NCI-H2107 treated with DMSO at 0.1 percent for 48 hours (cell line): ENCODE data around the gene FADS1.

Experiments used
- DNase-seq: peaks from one replicate; lab custom pipeline; 2025; ENCODE audit not compliant: unreplicated experiment; lab: John Stamatoyannopoulos, UW

The FADS1 gene

DNA sequence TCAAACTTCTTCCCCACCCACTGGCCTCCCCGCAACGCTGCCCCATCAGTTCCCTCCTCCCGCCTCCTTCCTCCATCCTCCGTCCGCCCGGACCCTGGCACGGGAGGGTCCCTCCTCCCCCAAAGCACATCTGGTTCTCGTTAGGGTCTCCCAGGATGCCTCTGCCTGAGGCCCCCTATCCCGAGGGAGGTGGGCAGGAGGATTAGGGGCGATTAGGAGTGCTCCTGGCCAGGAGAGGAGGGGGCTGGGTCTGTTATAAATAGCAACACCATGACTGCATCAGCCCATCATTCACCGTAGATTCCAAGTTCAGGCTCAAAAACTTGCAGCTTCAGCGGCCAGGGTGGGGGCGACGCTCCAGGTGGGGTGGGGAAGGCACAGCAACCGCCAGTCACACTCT, 54.0 kb downstream of the FADS1 start:
- DNase-seq = no peak

DNA sequence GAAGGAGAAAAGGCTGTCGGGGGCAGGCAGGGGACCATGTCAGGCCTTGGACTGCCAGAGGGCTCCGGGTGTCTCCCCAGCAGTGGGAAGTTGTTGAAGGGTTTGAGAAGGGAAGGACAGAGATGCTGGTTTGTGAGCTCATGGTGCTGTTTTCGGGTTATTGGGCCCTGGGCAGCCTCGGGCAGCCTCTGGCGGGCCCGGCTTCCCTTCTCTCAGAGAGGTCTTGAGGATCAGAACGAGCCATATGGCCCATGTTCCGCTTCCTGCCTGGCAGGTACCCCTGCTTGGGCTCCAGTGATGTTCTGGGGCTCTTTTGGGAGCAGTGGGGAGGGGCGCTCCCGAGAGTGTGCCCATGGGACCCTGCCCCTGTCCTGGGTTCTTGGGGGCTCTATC, 54.6 kb downstream of the FADS1 start:
- DNase-seq = no peak

- no peak for DNase-seq
Measured at GRCh38 chr11:61761440-61762222, 55.2 kb downstream of the FADS1 start.

GRCh38 chr11:61760946-61761345, 55.9 kb downstream of the FADS1 start:
- no peak for DNase-seq

DNA sequence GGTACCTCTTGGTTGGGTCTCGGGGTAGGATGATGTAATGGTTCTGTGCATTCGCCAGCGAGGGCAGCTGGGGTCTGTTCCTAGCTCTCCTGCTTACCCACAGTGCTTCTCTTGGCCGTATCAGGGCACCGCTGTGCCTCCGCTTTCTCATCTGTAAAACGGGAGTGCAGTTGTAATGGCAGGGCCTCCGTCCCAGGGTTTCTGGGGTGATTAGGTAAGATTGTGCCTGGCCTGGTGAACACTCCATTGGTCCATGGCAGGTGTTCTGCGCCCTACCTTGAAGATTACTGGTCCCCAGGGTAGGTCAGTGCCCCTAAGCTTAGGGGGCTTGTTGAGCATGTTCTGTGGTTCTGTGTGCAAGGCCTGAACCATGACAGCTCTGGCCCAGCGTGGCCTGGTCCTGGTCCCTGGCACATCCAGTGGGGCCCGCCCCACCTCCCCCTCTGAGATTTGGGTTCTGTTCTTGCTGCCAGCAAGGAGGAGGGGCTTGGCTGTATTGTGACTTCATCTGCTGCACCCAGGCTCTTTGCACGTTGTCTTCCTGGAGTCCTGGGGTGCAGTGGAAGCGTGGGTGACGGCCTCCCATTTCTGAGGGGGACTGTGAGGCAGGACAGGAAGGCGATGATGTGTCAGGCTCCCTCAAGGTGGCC, 59.5 kb downstream of the FADS1 start:
- DNase-seq = no peak

DNA sequence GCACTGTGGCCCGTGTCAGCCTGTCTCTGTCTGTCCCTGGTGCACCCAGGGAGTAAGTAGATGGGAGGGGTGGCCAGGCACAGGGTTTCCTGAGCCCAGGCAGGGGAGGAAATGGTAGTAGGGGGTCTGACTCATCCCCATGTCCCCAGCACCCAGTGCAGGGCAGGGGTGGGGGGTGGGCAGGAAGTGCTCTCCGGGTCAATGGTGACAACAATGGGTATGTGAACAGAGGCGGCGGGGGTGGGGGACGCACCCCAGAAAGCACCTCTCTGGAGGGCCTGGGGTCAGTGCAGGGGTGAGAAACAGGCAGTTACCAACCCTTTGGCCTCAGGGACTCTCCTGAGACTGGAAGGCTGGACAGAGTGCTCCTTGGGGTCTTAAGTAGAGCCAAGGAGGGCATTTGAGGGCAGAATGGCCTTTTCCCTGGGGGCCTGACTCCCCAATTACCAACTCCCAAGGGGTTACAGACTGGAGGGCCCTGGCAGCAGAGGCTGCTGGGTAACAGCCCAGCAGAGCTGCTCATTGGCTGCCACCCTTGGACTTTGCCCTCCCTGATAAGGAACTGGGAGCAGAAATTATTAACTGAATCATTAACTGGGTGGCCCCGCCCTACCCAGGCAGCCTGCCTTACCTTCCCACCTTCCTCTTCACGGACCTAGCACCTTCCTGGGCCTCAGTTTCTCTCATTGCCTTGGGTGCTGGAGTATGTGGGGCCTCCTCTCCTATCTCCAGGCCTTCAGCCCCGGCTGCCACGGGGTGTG, 60.2 kb downstream of the FADS1 start:
- no peak for DNase-seq

- DNase-seq = no peak
Measured at GRCh38 chr11:61756147-61756451, 60.7 kb downstream of the FADS1 start.

DNA sequence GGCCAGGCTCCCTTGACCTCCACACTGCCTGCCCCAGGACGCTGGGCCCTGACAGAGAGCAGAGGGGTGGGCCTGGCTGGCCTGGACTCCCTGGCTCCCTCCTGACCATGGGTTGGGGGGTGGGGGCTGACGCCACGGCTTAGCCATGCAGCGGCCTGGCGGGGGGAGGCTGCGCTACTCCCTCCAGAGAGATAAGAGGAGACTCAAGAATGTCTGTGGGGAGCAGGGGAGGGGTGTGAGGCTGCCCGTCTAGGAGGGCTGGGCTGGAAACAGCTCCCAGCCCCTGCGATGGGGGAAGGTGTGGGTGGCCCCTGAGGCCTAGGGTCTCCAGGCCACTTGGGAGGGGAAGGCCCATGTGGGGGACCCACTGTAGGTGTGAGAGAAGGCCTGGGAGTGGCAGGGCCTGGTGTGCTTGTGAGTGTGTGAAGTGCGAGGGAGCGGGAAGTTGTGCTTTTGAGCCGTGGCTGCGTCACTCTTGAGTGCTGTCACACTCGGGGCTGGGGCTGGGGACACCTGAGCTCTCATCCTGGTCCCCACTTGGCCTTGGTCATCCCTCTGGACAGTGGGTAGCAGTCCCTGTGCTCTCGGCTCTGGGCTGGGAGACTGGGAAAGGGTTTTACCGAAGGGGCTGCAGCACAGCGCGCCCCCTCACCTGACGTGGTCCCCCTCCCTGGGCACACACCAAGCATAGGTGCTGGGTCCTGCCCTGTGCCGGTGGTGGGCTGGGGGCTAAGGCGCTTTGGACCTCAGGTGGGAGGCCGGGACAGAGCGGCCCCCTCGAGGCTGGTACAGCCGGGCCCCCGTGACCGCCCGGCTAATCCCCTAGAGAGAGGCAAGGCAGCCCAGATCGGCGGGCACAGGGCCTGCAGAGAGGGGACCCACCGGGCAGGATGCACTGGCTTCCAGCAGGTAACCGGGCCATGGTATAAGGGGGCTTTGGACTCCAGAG, 62.0 kb downstream of the FADS1 start:
- no peak for DNase-seq

DNA sequence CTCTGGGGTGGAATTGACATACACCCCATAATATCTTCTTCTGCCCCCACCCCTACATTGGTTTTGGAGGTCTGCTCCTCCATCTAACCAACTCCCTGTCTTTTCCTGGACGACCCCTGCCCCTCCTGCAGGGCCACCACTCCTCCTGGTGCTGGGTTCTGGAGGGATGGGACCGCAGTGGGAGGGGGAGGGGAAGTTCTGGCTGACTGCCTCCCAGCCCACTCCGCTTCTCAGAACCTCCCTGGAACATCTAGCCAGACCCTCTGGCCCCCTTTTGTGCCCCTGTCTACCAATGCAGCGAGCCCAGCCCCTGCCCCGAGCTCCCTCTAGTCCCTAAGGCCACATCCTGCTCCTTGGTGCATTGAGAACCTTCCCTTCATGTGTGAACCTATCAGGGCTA, 63.1 kb downstream of the FADS1 start:
- DNase-seq = no peak

DNA sequence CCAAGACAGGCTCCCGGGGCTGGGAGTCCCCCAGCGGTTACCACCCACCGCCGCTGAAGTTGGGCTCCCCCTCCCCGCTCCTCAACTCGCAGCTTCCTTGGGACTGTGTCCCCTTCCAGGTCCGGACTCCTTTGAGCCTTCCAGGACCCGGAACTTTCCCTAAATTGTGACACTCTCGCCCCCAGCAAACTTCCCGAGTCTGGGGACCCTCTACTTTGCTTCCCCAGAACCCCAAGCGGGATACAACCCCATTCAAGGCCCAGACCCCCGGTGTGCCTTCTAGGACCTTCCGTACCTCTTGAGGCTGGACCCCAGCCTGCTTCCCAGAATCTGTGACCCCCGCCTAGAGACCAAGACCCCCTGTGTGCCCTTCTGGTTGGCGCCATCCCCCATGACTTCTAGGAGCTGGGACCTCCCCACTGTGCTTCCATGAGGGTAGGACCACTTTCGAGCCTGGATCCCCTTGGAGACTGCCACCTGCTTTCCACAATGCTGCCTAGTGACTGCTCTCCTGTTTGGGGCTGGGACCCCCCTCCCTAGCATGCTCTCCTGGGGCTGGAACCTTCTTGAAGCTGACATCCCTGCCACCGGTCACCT, 63.8 kb downstream of the FADS1 start:
- no peak for DNase-seq

DNA sequence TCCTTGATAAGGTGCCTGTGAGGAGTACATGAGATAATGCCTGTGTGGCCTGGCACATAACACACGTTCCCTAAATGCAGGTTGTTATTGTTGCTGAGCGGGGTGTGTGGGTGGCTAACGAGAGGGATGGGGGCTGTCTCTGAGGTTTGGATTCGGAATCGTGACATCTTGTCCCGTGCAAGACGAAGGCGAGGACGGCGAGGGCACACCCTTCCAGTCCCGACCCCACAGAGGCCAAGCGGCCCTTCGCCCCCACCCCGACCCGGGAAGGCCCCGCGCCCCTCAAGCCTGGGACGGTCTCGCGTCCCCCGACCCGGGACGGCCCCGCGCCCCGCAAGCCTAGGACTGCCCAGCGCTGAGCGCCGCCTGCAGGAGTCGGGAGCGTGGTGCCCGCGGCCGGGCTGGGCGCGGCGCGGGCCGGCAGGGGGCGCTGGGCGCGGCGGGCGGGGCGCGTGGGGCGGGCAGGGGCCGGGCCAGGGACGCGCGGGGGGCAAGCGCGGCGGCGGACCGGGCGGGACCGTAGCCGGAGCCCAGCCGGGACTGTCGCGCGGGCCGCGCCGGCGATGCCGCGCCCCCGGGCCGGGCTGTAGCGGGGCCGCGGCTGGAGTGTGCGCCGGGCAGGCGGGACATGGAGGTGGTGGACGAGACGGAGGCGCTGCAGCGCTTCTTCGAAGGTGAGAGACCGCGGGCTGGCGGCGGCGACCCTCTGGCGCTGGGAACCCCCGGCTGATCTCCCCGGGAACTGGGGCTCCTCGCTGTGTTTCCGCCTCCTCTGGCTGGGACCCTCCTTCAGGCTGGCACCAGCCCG, 64.5 kb downstream of the FADS1 start, which contains the start of gene MYRF:
TSS of gene MYRF (plus strand) at position 520 of the 808 bp plus-strand sequence. CDS start at position 629, 109 bp downstream.
- DNase-seq = no peak

DNA sequence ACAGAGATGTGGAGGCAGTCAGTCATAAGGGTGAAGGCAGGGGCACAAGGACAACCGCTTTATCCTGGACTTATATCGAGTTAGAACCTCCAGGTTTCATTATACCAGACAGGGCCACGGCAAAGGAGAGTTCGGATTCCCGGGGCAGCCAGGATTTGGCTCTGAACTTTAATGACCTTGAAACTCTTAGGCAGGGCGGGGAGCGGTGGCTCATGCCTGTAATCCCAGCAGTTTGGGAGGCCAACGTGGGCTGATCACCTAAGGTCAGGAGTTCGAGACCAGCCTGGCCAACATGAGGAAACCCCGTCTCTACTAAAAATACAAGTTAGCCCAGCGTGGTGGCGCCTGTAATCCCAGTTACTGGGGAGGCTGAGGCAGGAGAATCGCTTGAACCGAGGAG, 65.4 kb downstream of the FADS1 start:
- DNase-seq = no peak

- no peak for DNase-seq
Measured at GRCh38 chr11:61750631-61751273, 66.1 kb downstream of the FADS1 start.
